Lung (tissue), 12 donors: ENCODE results near the gene ITGA11. TPM values are rescaled to one million over a fixed set of nuclear protein-coding genes. Genes with fewer than 3 reads are reported as not detected.
A peak's percentile ranks its signal among the peaks of the same experiment; 100 is the strongest.

Experiments used
- ATAC-seq: fragments of 200-7000 bp; cut with Tn5 transposase; one replicate; pipeline ENCODE4 v1.9.1; 2020; ENCODE audit warnings: moderate number of reproducible peaks; ENCODE audit not compliant: insufficient read depth, low FRiP score
- DNase-seq, 3 donors: peaks; one replicate each; pipeline ENCODE4 v3.0.0-alpha.2; 2013 to 2017
- H3K27ac ChIP-seq, 2 donors: one replicate each; pipeline ENCODE4 v1.5.1; 2013; ENCODE audit warnings: mild to moderate bottlenecking in 2 of 2, moderate library complexity in 2 of 2, control low read depth in 1 of 2, inconsistent platforms in 1 of 2, low read depth in 1 of 2, low read length in 1 of 2
- H3K27me3 ChIP-seq, 3 donors: one replicate each; pipeline ENCODE4 v1.5.1; 2013; ENCODE audit warnings: low read length in 2 of 3; ENCODE audit not compliant: control insufficient read depth in 3 of 3, insufficient read depth in 3 of 3
- H3K36me3 ChIP-seq, 4 donors: one replicate each; pipeline ENCODE4 v1.5.1; 2013; ENCODE audit warnings: low read length in 4 of 4, mild to moderate bottlenecking in 1 of 4, moderate library complexity in 1 of 4; ENCODE audit not compliant: control insufficient read depth in 4 of 4, insufficient read depth in 4 of 4
- H3K4me1 ChIP-seq, 5 donors: one replicate each; pipeline ENCODE4 v1.5.1; 2013; ENCODE audit warnings: low read length in 5 of 5, mild to moderate bottlenecking in 2 of 5, moderate library complexity in 1 of 5; ENCODE audit not compliant: control insufficient read depth in 5 of 5, insufficient read depth in 5 of 5
- H3K4me3 ChIP-seq: one replicate; pipeline ENCODE4 v1.5.1; 2013; ENCODE audit warnings: mild to moderate bottlenecking, control low read depth, moderate library complexity
- H3K9ac ChIP-seq, 2 donors: one replicate each; pipeline ENCODE4 v1.5.1; 2013; ENCODE audit warnings: low read length in 2 of 2, control low read depth in 1 of 2; ENCODE audit not compliant: insufficient read depth in 1 of 2
- H3K9me3 ChIP-seq, 4 donors: one replicate each; pipeline ENCODE4 v1.5.1; 2013; ENCODE audit warnings: low read length in 3 of 4, mild to moderate bottlenecking in 1 of 4, moderate library complexity in 1 of 4; ENCODE audit not compliant: control insufficient read depth in 4 of 4, insufficient read depth in 3 of 4
- WGBS, 2 donors: extraction: QIAGEN DNeasy Blood & Tissue Kit; methylation state at CpG; one replicate each; pipeline ENCODE4 v1.1.7; 2013; 5-methylcytosine and 5-hydroxymethylcytosine counted together
- polyA plus RNA-seq, 2 donors: library from polyadenylated mRNA; stranded (reverse); fragments of 200-250 nt; gene quantifications; one replicate each; pipeline ENCODE4 v1.2.1, GENCODE V29; 2013
- total RNA-seq, 2 donors: library from RNA; depleted of rRNA in 1 of 2; stranded (reverse); fragments of >200 nt in 1 of 2; gene quantifications; one replicate each; pipeline ENCODE4 v1.2.1, GENCODE V29; 2014 to 2021
- TF ChIP-seq, protein P1 (sequence below): IDR thresholded peaks from 2 replicates; pipeline ENCODE4 v1.5.1; 2012; ENCODE audit warnings: mild to moderate bottlenecking; ENCODE audit errors: control extremely low read depth, extremely low read depth
- donor health status: control.
- donor health status: control.
- donor health status: Bipolar disorder and iron deficiency.
- donor health status: healthy.
- donor health status: DM: yes; HTN: yes; CAD: no.

ITGA11 gene
- total and polyA plus RNA-seq, 4 donors = 0.35 to 1.8 (median 1.0) TPM

DNA sequence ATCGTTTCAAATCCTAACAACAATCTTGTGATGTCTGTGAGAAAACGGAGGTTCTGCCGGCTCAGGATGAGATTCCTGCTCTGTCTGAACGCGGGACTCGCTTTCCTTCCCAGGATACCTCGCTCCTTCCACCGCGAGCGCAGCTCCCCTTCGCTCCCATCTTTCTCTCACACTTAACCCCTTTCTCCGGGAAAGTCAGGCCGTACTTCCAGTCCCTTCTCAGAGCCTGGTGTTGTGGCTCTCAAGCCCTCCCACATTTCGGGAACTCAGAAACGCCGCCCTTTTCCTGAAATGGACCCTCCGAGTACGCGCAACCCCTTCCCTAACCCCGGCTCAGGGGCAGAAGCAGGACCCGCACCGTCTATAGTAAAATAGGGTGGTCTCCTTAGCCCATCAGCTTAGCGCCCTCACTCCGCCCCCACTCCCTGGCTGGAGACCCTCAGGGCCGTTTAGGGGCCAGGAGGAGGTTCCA, 154.8 kb downstream of the ITGA11 start:
- 0% methylated on average over 25 of the region's 25 CpGs for WGBS, 2 donors
- H3K9ac ChIP-seq = peak overlapping the region; percentile 46 to 78
- ATAC-seq (peak; percentile 4), DNase-seq (peak in 2 of 3 donors; percentile 83 to 89)
- H3K4me1 ChIP-seq = peaks cover 7 to 47% (median 12%) of the 10 kb centered on the region in 5 donors
- no peaks in the 10 kb centered on the region for H3K27me3 ChIP-seq
- peaks cover 0 to 8% (median 2%) of the 10 kb centered on the region in 4 donors for H3K36me3 ChIP-seq
- peak overlapping the region; percentile 95 to 98 for H3K27ac ChIP-seq
- TF ChIP-seq, protein P1, sequence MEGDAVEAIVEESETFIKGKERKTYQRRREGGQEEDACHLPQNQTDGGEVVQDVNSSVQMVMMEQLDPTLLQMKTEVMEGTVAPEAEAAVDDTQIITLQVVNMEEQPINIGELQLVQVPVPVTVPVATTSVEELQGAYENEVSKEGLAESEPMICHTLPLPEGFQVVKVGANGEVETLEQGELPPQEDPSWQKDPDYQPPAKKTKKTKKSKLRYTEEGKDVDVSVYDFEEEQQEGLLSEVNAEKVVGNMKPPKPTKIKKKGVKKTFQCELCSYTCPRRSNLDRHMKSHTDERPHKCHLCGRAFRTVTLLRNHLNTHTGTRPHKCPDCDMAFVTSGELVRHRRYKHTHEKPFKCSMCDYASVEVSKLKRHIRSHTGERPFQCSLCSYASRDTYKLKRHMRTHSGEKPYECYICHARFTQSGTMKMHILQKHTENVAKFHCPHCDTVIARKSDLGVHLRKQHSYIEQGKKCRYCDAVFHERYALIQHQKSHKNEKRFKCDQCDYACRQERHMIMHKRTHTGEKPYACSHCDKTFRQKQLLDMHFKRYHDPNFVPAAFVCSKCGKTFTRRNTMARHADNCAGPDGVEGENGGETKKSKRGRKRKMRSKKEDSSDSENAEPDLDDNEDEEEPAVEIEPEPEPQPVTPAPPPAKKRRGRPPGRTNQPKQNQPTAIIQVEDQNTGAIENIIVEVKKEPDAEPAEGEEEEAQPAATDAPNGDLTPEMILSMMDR = no peak
- H3K9me3 ChIP-seq = no peaks in the 10 kb centered on the region
- peak overlapping the region; percentile 87 for H3K4me3 ChIP-seq

DNA sequence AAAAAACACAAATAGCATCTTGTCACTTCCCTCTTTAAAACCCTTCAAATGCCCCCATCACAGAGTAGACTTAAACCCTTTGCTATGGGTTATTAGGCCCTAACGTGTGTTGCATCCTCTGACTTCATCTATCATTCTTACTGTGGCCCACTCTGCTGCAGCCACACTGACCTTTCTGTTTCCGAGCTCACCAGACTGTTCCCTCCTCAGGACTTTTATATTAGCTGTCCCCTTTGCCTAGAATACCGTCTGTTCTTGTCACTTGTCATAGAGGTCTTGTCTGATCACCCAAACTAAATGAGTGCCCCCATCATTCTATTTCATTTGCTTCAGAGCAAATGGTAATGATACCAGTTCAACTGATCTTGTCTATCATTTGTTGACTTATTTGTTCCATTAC, 155.3 kb downstream of the ITGA11 start:
- Histone ChIP-seq H3K27me3 (no peaks in the 10 kb centered on the region), H3K9me3 (no peaks in the 10 kb centered on the region), H3K36me3 (peaks cover 0 to 8% (median 2%) of the 10 kb centered on the region in 4 donors), H3K4me3 (no peak overlapping the region), H3K4me1 (peaks cover 7 to 42% (median 9%) of the 10 kb centered on the region in 5 donors), H3K9ac (peak overlapping the region; percentile 46 to 78), H3K27ac (peak overlapping the region; percentile 95 to 98)
- ATAC-seq (no peak), DNase-seq (peak in 1 of 3 donors; percentile 25)
- WGBS, 2 donors = 37 to 43% methylated on average over 3 of the region's 3 CpGs
- TF ChIP-seq, protein P1 = no peak

DNA sequence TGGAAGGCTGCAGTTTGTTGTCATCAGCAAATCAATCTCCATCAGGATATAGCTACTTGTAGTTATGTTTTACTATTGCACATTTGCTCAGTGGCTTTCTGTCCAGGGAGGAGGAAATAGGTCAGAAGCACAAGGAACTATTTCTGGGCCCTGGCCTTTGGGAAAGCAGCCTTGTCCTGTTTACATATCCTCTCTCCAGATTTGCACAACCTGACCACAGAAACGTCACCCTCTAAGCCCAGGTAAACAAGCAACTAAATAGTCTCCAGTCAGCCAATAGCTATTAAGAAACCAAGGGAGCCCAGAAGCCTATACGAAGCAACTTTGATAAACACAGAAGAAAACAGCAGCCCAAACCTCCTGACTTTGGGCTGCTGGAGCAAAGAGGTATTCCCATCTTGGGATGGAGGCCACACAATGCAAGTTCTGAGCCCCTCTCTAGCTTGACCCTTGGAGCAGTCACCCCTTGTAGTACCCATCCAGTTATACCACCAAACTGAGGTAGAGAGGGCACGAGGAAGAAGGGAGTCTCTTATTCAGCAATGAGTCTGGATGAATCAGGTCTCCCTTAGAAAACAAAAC, 156.7 kb downstream of the ITGA11 start:
- Histone ChIP-seq H3K27ac (peak overlapping the region; percentile 95 to 98), H3K9me3 (no peaks in the 10 kb centered on the region), H3K36me3 (peaks cover 0 to 6% (median under 1%) of the 10 kb centered on the region in 4 donors), H3K4me3 (no peak overlapping the region), H3K4me1 (peaks cover 0 to 30% (median 7%) of the 10 kb centered on the region in 5 donors), H3K27me3 (no peaks in the 10 kb centered on the region), H3K9ac (no peak overlapping the region)
- TF ChIP-seq, protein P1 = no peak
- 60 to 65% methylated on average over 3 of the region's 3 CpGs for WGBS, 2 donors
- ATAC-seq (no peak), DNase-seq (no peak)
